HEK293T (cell line): Measurements from ENCODE around the gene RPTOR.

ENCODE experiments used
- ARNT ChIP-seq: fragments of 450-650 bp; IDR thresholded peaks from 2 replicates; pipeline ENCODE4 v1.6.1; 2017; ENCODE audit warnings: mild to moderate bottlenecking
- BHLHE40 ChIP-seq: fragments of 450-650 bp; IDR thresholded peaks from 2 replicates; pipeline ENCODE4 v1.6.1; 2016; ENCODE audit warnings: mild to moderate bottlenecking, moderate library complexity, borderline replicate concordance
- CTBP1 ChIP-seq: fragments of 450-650 bp; IDR thresholded peaks from 2 replicates; pipeline ENCODE4 v1.6.1; 2016; ENCODE audit warnings: borderline replicate concordance
- ELF4 ChIP-seq: fragments of 450-650 bp; IDR thresholded peaks from 2 replicates; pipeline ENCODE4 v1.6.1; 2017; ENCODE audit warnings: antibody characterized with exemption
- FOXA1 ChIP-seq: fragments of 450-650 bp; IDR thresholded peaks from 2 replicates; pipeline ENCODE4 v1.6.1; 2016; ENCODE audit warnings: mild to moderate bottlenecking
- FOXK2 ChIP-seq: fragments of 450-650 bp; IDR thresholded peaks from 2 replicates; pipeline ENCODE4 v1.6.1; 2016; ENCODE audit warnings: mild to moderate bottlenecking
- FOXM1 ChIP-seq: fragments of 450-650 bp; IDR thresholded peaks from 2 replicates; pipeline ENCODE4 v1.6.1; 2017; ENCODE audit warnings: mild to moderate bottlenecking, borderline replicate concordance
- HDGF ChIP-seq: fragments of 450-650 bp; IDR thresholded peaks from 2 replicates; pipeline ENCODE4 v1.6.1; 2017; ENCODE audit warnings: antibody characterized with exemption, borderline replicate concordance
- L3MBTL2 ChIP-seq: fragments of 450-650 bp; conservative IDR thresholded peaks from 2 replicates; pipeline ENCODE4 v1.6.1; 2016; ENCODE audit warnings: mild to moderate bottlenecking
- SP1 ChIP-seq: fragments of 450-650 bp; IDR thresholded peaks from 2 replicates; pipeline ENCODE4 v1.6.1; 2017
- SUZ12 ChIP-seq: fragments of 450-650 bp; IDR thresholded peaks from 2 replicates; pipeline ENCODE4 v1.6.1; 2016; ENCODE audit warnings: mild to moderate bottlenecking
- TARDBP ChIP-seq: fragments of 450-650 bp; IDR thresholded peaks from 2 replicates; pipeline ENCODE4 v1.6.1; 2016
- ZNF384 ChIP-seq: fragments of 450-650 bp; IDR thresholded peaks from 2 replicates; pipeline ENCODE4 v1.6.1; 2016
- TF ChIP-seq, protein P1 (sequence below): fragments of 450-650 bp; IDR thresholded peaks from 2 replicates; pipeline ENCODE4 v1.6.1; 2016

DNA sequence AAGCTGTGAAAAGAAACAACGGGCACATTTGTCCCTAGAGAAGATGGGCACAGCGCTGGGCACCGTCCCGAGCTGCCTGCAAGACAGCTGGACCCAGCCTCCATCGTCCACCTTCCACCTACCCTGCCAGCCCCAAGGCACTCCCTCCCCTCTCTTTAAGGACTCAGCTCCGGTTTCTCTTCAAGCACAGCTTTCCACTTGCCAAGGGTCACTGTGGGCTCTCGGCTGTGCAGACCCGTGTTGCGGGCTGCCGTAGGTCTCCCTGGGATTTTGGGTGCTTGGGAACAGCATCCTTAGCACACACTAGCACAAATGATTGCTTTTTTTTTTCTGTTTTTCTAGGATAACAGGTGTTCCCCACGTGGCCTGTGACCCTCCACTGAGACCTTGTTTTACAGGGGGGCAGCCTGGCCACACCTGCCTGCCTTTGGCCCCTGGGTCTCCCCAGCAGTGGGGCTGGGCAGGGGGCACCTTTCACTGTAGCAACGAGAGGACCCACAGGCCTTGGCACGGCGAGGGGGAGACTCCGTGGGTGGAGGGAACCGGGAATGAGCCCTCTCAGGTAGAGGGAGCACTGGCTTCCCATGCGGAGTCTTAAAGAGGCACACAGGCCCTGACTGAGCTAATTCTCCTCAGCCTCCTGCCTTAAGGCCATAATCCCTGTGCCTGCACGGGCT lies 448.4 kb downstream of the RPTOR start:
- TF ChIP-seq FOXA1 (no peak), BHLHE40 (no peak), FOXM1 (no peak), FOXK2 (no peak), TARDBP (no peak), CTBP1 (no peak), L3MBTL2 (no peak), SP1 (no peak), HDGF (no peak), ZNF384 (no peak), ARNT (no peak), SUZ12 (no peak), ELF4 (no peak)
- TF ChIP-seq, protein P1, sequence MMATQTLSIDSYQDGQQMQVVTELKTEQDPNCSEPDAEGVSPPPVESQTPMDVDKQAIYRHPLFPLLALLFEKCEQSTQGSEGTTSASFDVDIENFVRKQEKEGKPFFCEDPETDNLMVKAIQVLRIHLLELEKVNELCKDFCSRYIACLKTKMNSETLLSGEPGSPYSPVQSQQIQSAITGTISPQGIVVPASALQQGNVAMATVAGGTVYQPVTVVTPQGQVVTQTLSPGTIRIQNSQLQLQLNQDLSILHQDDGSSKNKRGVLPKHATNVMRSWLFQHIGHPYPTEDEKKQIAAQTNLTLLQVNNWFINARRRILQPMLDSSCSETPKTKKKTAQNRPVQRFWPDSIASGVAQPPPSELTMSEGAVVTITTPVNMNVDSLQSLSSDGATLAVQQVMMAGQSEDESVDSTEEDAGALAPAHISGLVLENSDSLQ: no peak
